Raji (cell line): ENCODE data around the gene APLP1.

ENCODE experiments used
- POLR2A ChIP-seq: IDR thresholded peaks from 2 replicates; pipeline ENCODE4 v1.6.1; 2011; ENCODE audit warnings: low read depth, low read length, control low read depth; ENCODE audit not compliant: insufficient read depth

APLP1 gene

GRCh38 chr19:35908010-35908441 is 39.7 kb downstream of the APLP1 start, which contains the start of gene TYROBP:
Gene TYROBP, minus strand, starts transcription at chr19:35908295. Its CDS starts 67 bp downstream, at chr19:35908228.
- TF ChIP-seq POLR2A: no peak

GRCh38 chr19:35908973-35909683 is 40.8 kb downstream of the APLP1 start:
- TF ChIP-seq POLR2A: no peak

- no peak for TF ChIP-seq POLR2A
These were observed 41.3 kb downstream of the APLP1 start for GRCh38 chr19:35909684-35910035.

- no peak for TF ChIP-seq POLR2A
These were observed 42.8 kb downstream of the APLP1 start for GRCh38 chr19:35911173-35911572.

GRCh38 chr19:35911790-35912189 is 43.4 kb downstream of the APLP1 start:
- TF ChIP-seq POLR2A: no peak

GRCh38 chr19:35913589-35913988 is 45.2 kb downstream of the APLP1 start:
- TF ChIP-seq POLR2A: no peak

- no peak for TF ChIP-seq POLR2A
These were observed 47.1 kb downstream of the APLP1 start for GRCh38 chr19:35915443-35915842.

GRCh38 chr19:35919306-35919705 is 50.9 kb downstream of the APLP1 start:
- TF ChIP-seq POLR2A: no peak

- no peak for TF ChIP-seq POLR2A
These were observed 52.6 kb downstream of the APLP1 start for GRCh38 chr19:35921012-35921411.

GRCh38 chr19:35925501-35925900 is 57.1 kb downstream of the APLP1 start:
- no peak for TF ChIP-seq POLR2A

GRCh38 chr19:35928507-35928906 is 60.1 kb downstream of the APLP1 start:
- no peak for TF ChIP-seq POLR2A
